Measurements from ENCODE around the gene MGARP. TPM values are rescaled to one million over a fixed set of nuclear protein-coding genes. Genes with fewer than 3 reads are reported as not detected.

MGARP gene
- total RNA-seq, 2 experiments from 2014 or later: 2.6 TPM; not detected in 1

- CTCF ChIA-PET (ENCODE audit: unreplicated experiment): no interaction called here
- H3K4me1 ChIP-seq (ENCODE audit: insufficient read depth, low read length, poor library complexity, severe bottlenecking): peaks cover 34% of the 10 kb centered on the region
- H3K9me2 ChIP-seq (ENCODE audit: insufficient read depth, low read length): no peaks in the 10 kb centered on the region
- DNase-seq (ENCODE audit: low spot score): no peak
- H3K4me3 ChIP-seq (ENCODE audit: low read depth, low read length, poor library complexity, severe bottlenecking): peak overlapping the region; percentile 11
- BruUV-seq (replicated peaks): no TSS peak
- POLR2A ChIA-PET: interaction anchor here (0.6 to 1.9 kb wide), 4 partner anchors 9 to 71 kb away, joined by 4 to 7 read pairs (median 4); no protein-coding TSS in a partner anchor
- TF ChIP-seq, protein P1, sequence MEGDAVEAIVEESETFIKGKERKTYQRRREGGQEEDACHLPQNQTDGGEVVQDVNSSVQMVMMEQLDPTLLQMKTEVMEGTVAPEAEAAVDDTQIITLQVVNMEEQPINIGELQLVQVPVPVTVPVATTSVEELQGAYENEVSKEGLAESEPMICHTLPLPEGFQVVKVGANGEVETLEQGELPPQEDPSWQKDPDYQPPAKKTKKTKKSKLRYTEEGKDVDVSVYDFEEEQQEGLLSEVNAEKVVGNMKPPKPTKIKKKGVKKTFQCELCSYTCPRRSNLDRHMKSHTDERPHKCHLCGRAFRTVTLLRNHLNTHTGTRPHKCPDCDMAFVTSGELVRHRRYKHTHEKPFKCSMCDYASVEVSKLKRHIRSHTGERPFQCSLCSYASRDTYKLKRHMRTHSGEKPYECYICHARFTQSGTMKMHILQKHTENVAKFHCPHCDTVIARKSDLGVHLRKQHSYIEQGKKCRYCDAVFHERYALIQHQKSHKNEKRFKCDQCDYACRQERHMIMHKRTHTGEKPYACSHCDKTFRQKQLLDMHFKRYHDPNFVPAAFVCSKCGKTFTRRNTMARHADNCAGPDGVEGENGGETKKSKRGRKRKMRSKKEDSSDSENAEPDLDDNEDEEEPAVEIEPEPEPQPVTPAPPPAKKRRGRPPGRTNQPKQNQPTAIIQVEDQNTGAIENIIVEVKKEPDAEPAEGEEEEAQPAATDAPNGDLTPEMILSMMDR (conservative IDR thresholded peaks at IDR 0.05; ENCODE audit: low read length): no peak
- no peak for TF ChIP-seq EZH2phosphoT487 (IDR thresholded peaks at IDR 0.05; ENCODE audit: borderline replicate concordance, low read depth, low read length)
- peaks cover 18% of the 10 kb centered on the region; the same call in 1 of the 2 replicates for H3K9me3 ChIP-seq (ENCODE audit: low read length)
- H2AFZ ChIP-seq (ENCODE audit: low read length): no peak overlapping the region
- H3K27ac ChIP-seq (ENCODE audit: low read depth, low read length, poor library complexity, severe bottlenecking): no peak overlapping the region
- intact Hi-C loops (cut with micrococcal nuclease; ENCODE audit: unreplicated experiment): no loop called here
- H4K20me1 ChIP-seq (ENCODE audit: insufficient read depth, low read length): peaks cover 28% of the 10 kb centered on the region
- H3K4me2 ChIP-seq (ENCODE audit: low read length): no peak overlapping the region; the same call in 1 of the 2 replicates
- H3K79me2 ChIP-seq (ENCODE audit: insufficient read depth, low read depth, low read length): peaks cover 97% of the 10 kb centered on the region
- peaks cover 78% of the 10 kb centered on the region for H3K36me3 ChIP-seq (ENCODE audit: insufficient read depth, low read length)
Measured at GRCh38 chr4:139304920-139305319, 24.9 kb upstream of the MGARP start.

GRCh38 chr4:139301821-139302611 lies 22.0 kb upstream of the MGARP start, which contains the start of gene NDUFC1:
Gene NDUFC1 (minus strand): TSS chr4:139302477. CDS start chr4:139295798, 6,679 bp downstream.
- Histone ChIP-seq H3K36me3 (ENCODE audit: insufficient read depth, low read length) (peaks cover 51% of the 10 kb centered on the region), H3K27ac (ENCODE audit: low read depth, low read length, poor library complexity, severe bottlenecking) (peak within 1 kb of the TSS; percentile 89), H3K79me2 (ENCODE audit: insufficient read depth, low read depth, low read length) (peaks cover 90% of the 10 kb centered on the region), H2AFZ (ENCODE audit: low read length) (no peak within 1 kb of the TSS), H3K4me3 (ENCODE audit: low read depth, low read length, poor library complexity, severe bottlenecking) (peak within 1 kb of the TSS; percentile 84), H4K20me1 (ENCODE audit: insufficient read depth, low read length) (peaks cover 26% of the 10 kb centered on the region), H3K4me1 (ENCODE audit: insufficient read depth, low read length, poor library complexity, severe bottlenecking) (peaks cover 38% of the 10 kb centered on the region), H3K9me2 (ENCODE audit: insufficient read depth, low read length) (no peaks in the 10 kb centered on the region), H3K4me2 (ENCODE audit: low read length) (peak within 1 kb of the TSS; percentile 94), H3K9me3 (ENCODE audit: low read length) (peaks cover 18% of the 10 kb centered on the region; the same call in 1 of the 2 replicates)
- ChIA-PET CTCF (ENCODE audit: unreplicated experiment) (interaction anchor here (2.8 kb wide), 1 partner anchor 70 kb away, joined by 8 read pairs; no protein-coding TSS in a partner anchor), POLR2A (interaction anchor here (0.6 to 3.0 kb wide), 12 partner anchors 10 to 1477 kb away, joined by 3 to 15 read pairs (median 4); no protein-coding TSS in a partner anchor)
- peak; percentile 80 for DNase-seq (ENCODE audit: low spot score)
- intact Hi-C loops (cut with micrococcal nuclease; ENCODE audit: unreplicated experiment): loop anchor here (1.0 to 2.0 kb wide), 5 partner anchors 13 to 217 kb away; no protein-coding TSS in a partner anchor
- no TSS peak for BruUV-seq (replicated peaks)
- no peak for TF ChIP-seq EZH2phosphoT487 (IDR thresholded peaks at IDR 0.05; ENCODE audit: borderline replicate concordance, low read depth, low read length)
- TF ChIP-seq, protein P1 (conservative IDR thresholded peaks at IDR 0.05; ENCODE audit: low read length): peak; percentile 54
